OCI-LY3 (cell line): ENCODE results near the gene B4GALNT3.

Experiments
- EZH2phosphoT487 ChIP-seq: fragments of 200-600 bp; shearing (Covaris generic); IDR thresholded peaks from 2 replicates; pipeline ENCODE4 v1.6.1; 2018; ENCODE audit warnings: antibody characterized with exemption, mixed run types, low read depth
- TF ChIP-seq, protein P1 (sequence below): fragments of 200-600, 300-600 bp; sonication (generic); IDR thresholded peaks from 2 replicates; pipeline ENCODE4 v1.5.1; 2014; ENCODE audit warnings: antibody characterized with exemption, low read length, low read depth

DNA sequence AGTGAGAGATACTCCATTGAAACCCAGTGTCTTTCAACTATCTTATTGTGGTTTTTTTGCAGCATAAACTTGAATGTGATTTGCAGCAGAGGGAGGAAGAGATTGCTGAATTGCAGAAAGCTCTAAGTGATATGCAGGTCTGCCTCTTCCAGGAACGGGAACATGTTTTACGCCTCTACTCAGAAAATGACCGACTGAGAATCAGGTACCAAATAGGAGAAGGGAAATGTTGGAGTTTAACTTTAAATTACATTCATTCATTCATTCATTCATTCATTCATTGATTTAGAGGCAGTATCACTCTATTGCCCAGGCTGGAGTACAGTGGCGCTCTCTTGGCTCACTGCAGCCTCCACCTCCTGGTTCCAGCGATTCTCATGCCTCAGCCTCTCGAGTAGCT is 41.3 kb upstream of the B4GALNT3 start:
- TF ChIP-seq, protein P1, sequence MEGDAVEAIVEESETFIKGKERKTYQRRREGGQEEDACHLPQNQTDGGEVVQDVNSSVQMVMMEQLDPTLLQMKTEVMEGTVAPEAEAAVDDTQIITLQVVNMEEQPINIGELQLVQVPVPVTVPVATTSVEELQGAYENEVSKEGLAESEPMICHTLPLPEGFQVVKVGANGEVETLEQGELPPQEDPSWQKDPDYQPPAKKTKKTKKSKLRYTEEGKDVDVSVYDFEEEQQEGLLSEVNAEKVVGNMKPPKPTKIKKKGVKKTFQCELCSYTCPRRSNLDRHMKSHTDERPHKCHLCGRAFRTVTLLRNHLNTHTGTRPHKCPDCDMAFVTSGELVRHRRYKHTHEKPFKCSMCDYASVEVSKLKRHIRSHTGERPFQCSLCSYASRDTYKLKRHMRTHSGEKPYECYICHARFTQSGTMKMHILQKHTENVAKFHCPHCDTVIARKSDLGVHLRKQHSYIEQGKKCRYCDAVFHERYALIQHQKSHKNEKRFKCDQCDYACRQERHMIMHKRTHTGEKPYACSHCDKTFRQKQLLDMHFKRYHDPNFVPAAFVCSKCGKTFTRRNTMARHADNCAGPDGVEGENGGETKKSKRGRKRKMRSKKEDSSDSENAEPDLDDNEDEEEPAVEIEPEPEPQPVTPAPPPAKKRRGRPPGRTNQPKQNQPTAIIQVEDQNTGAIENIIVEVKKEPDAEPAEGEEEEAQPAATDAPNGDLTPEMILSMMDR, result no peak
- TF ChIP-seq EZH2phosphoT487, result no peak
